Esophagus muscularis mucosa (tissue), 4 donors: ENCODE data around the gene MEIS2. TPM values are rescaled to one million over a fixed set of nuclear protein-coding genes. Genes with fewer than 3 reads are reported as not detected.
A peak's percentile ranks its signal among the peaks of the same experiment; 100 is the strongest.

ENCODE experiments used
- DNase-seq: peaks from one replicate; pipeline ENCODE4 v3.0.0-alpha.2; 2017; ENCODE audit errors: extremely low spot score
- H3K27ac ChIP-seq, 4 donors: fragments of 200-600 bp; sonication (generic); replicated peaks in 1 of 4; 1 replicate in 3 of 4; 2 replicates in 1 of 4; pipeline ENCODE4 v1.5.1; 2016 to 2019; ENCODE audit warnings: mild to moderate bottlenecking in 1 of 4
- H3K27me3 ChIP-seq, 4 donors: fragments of 200-600 bp; sonication (generic); one replicate each; pipeline versions ENCODE4 v1.5.1 to v1.6.0; 2016 to 2019
- H3K36me3 ChIP-seq, 4 donors: fragments of 200-600 bp; sonication (generic); one replicate each; pipeline ENCODE4 v1.5.1; 2016 to 2019
- H3K4me1 ChIP-seq, 4 donors: fragments of 200-600 bp; sonication (generic); one replicate each; pipeline ENCODE4 v1.5.1; 2016 to 2019
- H3K4me3 ChIP-seq, 4 donors: fragments of 200-600 bp; sonication (generic); 1 replicate in 2 of 4; 2 replicates in 2 of 4; pipeline ENCODE4 v1.5.1; 2016 to 2019; ENCODE audit warnings: mild to moderate bottlenecking in 4 of 4, moderate library complexity in 1 of 4
- H3K9me3 ChIP-seq, 4 donors: fragments of 200-600 bp; sonication (generic); 1 replicate in 3 of 4; 2 replicates in 1 of 4; pipeline ENCODE4 v1.5.1; 2016 to 2019
- CTCF ChIP-seq, 3 experiments: fragments of 200-600 bp in 2 of 3; fragments of 450-650 bp in 1 of 3; sonication (generic) in 2 of 3; IDR thresholded peaks; one replicate each; pipeline ENCODE4 v1.5.1; 2017 to 2019; ENCODE audit warnings: antibody characterized with exemption in 3 of 3, mild to moderate bottlenecking in 2 of 3, moderate library complexity in 1 of 3
- EP300 ChIP-seq: sonication (generic); formaldehyde crosslinking; IDR thresholded peaks from one replicate; pipeline ENCODE4 v1.6.1; 2017; ENCODE audit warnings: antibody characterized with exemption
- POLR2A ChIP-seq: fragments of 450-650 bp; IDR thresholded peaks from one replicate; pipeline ENCODE4 v1.6.1; 2017; ENCODE audit warnings: antibody characterized with exemption, moderate library complexity, mild to moderate bottlenecking, low read depth
- POLR2AphosphoS5 ChIP-seq, 2 donors: sonication (generic); formaldehyde crosslinking; IDR thresholded peaks; one replicate each; pipeline ENCODE4 v1.6.1; 2017; ENCODE audit warnings: antibody characterized with exemption in 2 of 2
- WGBS: methylation state at CpG from one replicate; pipeline ENCODE4 v1.1.5; 2018; 5-methylcytosine and 5-hydroxymethylcytosine counted together
- intact Hi-C: fragments of 100-400 bp; cut with DNase I; formaldehyde crosslinking; loops from one replicate; pipeline ENCODE4 v1.15.1; 2023
- total RNA-seq, 4 donors: library from RNA; depleted of rRNA; stranded (reverse); fragments of >200 nt; gene quantifications; one replicate each; pipeline versions ENCODE4 v1.1.0 to v1.2.1, GENCODE V29; 2016

MEIS2 gene
- total RNA-seq, 4 donors from 2014 or later: 53.8 to 106 (median 63.3) TPM

DNA sequence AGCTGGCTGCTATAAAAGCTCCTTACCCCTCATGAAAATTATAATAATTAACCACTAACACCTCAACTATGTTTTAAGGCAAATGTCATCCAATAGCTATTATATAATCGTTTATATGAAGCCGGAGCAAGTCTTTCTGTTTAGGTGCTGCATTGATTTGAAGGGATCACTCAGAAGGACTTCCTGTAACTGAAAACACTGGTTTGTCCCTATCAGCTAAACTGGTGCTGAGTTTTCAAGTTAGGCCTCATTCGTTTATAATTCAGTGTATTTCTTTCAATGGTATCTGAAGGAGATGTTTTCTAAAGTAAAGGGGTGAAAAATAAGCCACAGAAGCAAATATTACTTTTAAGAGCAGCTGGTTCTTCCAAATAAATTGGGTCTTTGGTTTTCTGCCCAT is 14.2 kb downstream of the MEIS2 start:
- no peak for TF ChIP-seq POLR2A
- no peak for TF ChIP-seq CTCF (IDR thresholded peaks at IDR 0.05)
- no peak for TF ChIP-seq EP300
- no peak for TF ChIP-seq POLR2AphosphoS5 (IDR thresholded peaks at IDR 0.05)
- no peak for DNase-seq
- H3K4me3 ChIP-seq: no peak overlapping the region
- peaks cover 0 to 16% (median 10%) of the 10 kb centered on the region in 4 donors for H3K36me3 ChIP-seq
- peak overlapping the region; percentile 50 to 95 (median 60) for H3K27ac ChIP-seq
- H3K4me1 ChIP-seq: peaks cover 43 to 92% (median 87%) of the 10 kb centered on the region in 4 donors
- intact Hi-C loops: no loop called here
- H3K27me3 ChIP-seq: no peaks in the 10 kb centered on the region
- no peaks in the 10 kb centered on the region for H3K9me3 ChIP-seq
- WGBS: 40% methylated on average over 3 of the region's 3 CpGs

DNA sequence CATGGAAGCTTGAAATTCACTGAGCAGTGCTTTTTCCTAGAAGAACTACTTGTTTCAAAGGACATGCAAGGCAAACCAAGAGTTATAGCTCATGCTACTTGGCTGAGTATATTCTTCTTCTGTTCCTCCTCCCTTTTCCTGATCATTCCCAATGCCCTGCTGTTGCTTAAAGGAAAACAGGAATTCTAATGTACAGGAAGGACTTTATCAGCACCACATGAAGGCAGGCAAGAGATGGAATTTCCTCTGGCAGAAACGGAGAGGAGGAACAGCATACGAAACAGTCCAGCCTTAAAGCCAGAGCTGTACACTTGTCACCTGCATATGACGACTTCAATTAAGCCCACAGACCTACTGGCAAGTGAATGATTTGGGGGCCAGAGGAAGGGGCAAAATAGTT is 15.7 kb downstream of the MEIS2 start:
- Histone ChIP-seq H3K4me3 (no peak overlapping the region), H3K36me3 (peaks cover 0 to 16% (median 10%) of the 10 kb centered on the region in 4 donors), H3K27me3 (no peaks in the 10 kb centered on the region), H3K4me1 (peaks cover 49 to 94% (median 87%) of the 10 kb centered on the region in 4 donors), H3K27ac (peak overlapping the region in 2 of 4 donors; percentile 65 to 95), H3K9me3 (no peaks in the 10 kb centered on the region)
- intact Hi-C loops: no loop called here
- TF ChIP-seq CTCF (IDR thresholded peaks at IDR 0.05) (no peak), POLR2AphosphoS5 (IDR thresholded peaks at IDR 0.05) (no peak), POLR2A (no peak), EP300 (no peak)
- WGBS: 56% methylated on average over 3 of the region's 3 CpGs
- no peak for DNase-seq

DNA sequence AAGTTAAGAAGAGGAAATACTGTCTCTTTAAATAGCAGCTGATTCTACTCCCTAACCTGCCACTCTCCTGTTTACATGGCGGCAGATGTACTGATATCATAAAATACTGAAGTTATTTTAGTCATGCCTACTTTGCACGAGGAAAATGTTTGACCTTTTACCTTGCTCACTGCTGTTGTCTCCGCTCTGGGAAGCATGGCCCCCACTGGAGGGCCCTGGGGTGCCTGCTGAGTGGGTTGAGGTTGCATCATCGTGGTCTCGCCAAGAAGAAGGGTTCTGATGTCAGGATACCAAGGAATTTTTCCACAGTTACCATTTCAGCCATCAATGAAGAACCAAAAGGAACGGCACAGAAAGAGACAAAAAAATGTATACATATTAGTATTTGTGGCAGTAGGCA is 16.7 kb downstream of the MEIS2 start:
- TF ChIP-seq CTCF (IDR thresholded peaks at IDR 0.05) (no peak), POLR2A (no peak), POLR2AphosphoS5 (IDR thresholded peaks at IDR 0.05) (no peak), EP300 (no peak)
- peak overlapping the region; percentile 59 to 70 (median 66) for H3K27ac ChIP-seq
- no peaks in the 10 kb centered on the region for H3K27me3 ChIP-seq
- H3K36me3 ChIP-seq: peaks cover 0 to 16% (median 10%) of the 10 kb centered on the region in 4 donors
- H3K4me1 ChIP-seq: peaks cover 55 to 95% (median 88%) of the 10 kb centered on the region in 4 donors
- 73% methylated on average over 6 of the region's 6 CpGs for WGBS
- no peak overlapping the region for H3K4me3 ChIP-seq
- intact Hi-C loops: no loop called here
- no peak for DNase-seq
- no peaks in the 10 kb centered on the region for H3K9me3 ChIP-seq

DNA sequence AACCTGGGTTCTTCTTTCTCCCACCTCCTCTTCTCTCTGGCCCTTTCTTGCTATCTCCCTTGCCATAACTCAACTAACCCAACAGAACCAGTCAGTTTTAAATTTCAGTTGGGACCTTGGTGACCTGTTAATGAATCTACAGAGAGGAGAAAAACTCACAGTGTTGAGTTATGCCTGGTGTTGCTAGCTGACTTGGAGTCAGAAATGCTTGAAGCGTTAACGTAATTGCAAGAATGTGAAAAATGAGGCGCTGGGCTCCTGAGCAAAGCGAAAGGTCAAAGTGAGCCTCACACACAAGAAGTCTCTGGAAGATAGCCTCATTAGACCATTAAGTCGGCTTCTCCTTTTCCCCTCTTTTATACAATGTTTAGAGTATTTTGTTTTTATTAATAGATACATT is 18.4 kb downstream of the MEIS2 start:
- TF ChIP-seq POLR2A (no peak), EP300 (no peak), POLR2AphosphoS5 (IDR thresholded peaks at IDR 0.05) (peak in 1 of 2 donors; percentile 61)
- no peak for DNase-seq
- WGBS: 48% methylated on average over 5 of the region's 5 CpGs
- Histone ChIP-seq H3K36me3 (peaks cover 0 to 16% (median 8%) of the 10 kb centered on the region in 4 donors), H3K27ac (peak overlapping the region; percentile 59 to 70 (median 66)), H3K27me3 (no peaks in the 10 kb centered on the region), H3K4me1 (peaks cover 45 to 97% (median 85%) of the 10 kb centered on the region in 4 donors), H3K9me3 (no peaks in the 10 kb centered on the region), H3K4me3 (peak overlapping the region in 1 of 4 donors; percentile 8)
- intact Hi-C loops: no loop called here

- Histone ChIP-seq H3K4me1 (peaks cover 35 to 96% (median 83%) of the 10 kb centered on the region in 4 donors), H3K27ac (peak overlapping the region in 3 of 4 donors; percentile 59 to 67 (median 65)), H3K4me3 (no peak overlapping the region), H3K36me3 (peaks cover 0 to 16% (median 8%) of the 10 kb centered on the region in 4 donors), H3K9me3 (no peaks in the 10 kb centered on the region), H3K27me3 (no peaks in the 10 kb centered on the region)
- TF ChIP-seq POLR2AphosphoS5 (IDR thresholded peaks at IDR 0.05) (no peak), POLR2A (no peak)
- DNase-seq: no peak
- 40% methylated on average over 5 of the region's 5 CpGs for WGBS
- intact Hi-C loops: no loop called here
These were observed 20.0 kb downstream of the MEIS2 start for GRCh38 chr15:37080261-37080921.
